Spleen (tissue), 7 donors: Measurements from ENCODE around the gene MGAT5.

Source experiments
- CTCF ChIP-seq, 11 experiments: fragments of 200-600 bp in 7 of 11; fragments of 450-650 bp in 4 of 11; sonication (generic) in 4 of 11; IDR thresholded peaks in 8 of 11; conservative IDR thresholded peaks in 3 of 11; 1 replicate in 7 of 11; 2 replicates in 4 of 11; pipeline versions ENCODE4 v1.4.0 to v1.8.0; 2016 to 2021; ENCODE audit warnings: antibody characterized with exemption in 11 of 11, inconsistent platforms in 4 of 11, mild to moderate bottlenecking in 1 of 11
- POLR2A ChIP-seq, 3 donors: fragments of 450-650 bp; IDR thresholded peaks; one replicate each; pipeline ENCODE4 v1.5.1; 2017; ENCODE audit warnings: antibody characterized with exemption in 3 of 3, mild to moderate bottlenecking in 1 of 3
- POLR2AphosphoS5 ChIP-seq, 3 donors: sonication (generic); formaldehyde crosslinking; IDR thresholded peaks; one replicate each; pipeline ENCODE4 v1.5.1; 2017; ENCODE audit warnings: antibody characterized with exemption in 3 of 3
- donor health status: DM: no; HTN: no; CAD: no; lungs with moderate emphysema.
- donor health status: DM: no; HTN: no; CAD: no.
- donor health status: DM: no; HTN: no; CAD: no.

GRCh38 chr2:134432435-134432883 lies 178.6 kb downstream of the MGAT5 start:
- TF ChIP-seq CTCF (IDR thresholded peaks at IDR 0.05 in 8 of 11, conservative IDR thresholded peaks at IDR 0.05 in 3 of 11) (no peak), POLR2A (IDR thresholded peaks at IDR 0.05) (no peak), POLR2AphosphoS5 (IDR thresholded peaks at IDR 0.05) (no peak)
